ENCODE data around the gene FARP1.

The FARP1 gene

DNA sequence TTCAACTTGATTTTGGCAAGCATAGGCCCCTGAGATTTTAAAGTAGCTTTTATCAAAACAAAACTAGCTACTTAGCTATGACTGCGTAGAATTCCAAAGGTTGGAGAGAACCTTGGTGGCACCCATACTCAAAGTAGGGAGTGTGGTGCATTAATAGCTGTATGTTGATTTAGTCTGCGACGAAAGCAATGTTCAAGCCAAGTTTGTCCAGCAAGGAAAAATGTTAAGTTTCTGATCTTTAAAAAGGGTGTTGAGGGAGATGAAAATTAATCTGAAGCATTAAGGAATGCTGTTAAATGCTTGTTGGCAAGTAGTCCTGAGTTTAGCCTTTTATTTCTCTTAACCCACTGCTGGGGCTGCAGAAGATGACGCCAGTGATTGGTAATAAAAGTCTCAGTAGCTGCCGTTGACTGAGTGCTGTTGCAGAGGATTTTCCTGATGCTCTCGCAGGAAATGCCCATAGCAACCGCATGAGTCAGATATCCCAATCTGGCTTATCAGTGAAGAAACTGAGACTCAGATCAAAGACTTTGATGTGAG is 110.1 kb downstream of the FARP1 start:
- DNase-seq (ENCODE audit: low spot score): no peak
- in situ Hi-C loops (cut with MboI; ENCODE audit: low sequenced_read_pairs, unreplicated experiment): no loop called here
- no peak for TF ChIP-seq CTCF (IDR thresholded peaks at IDR 0.05; ENCODE audit: borderline replicate concordance, control extremely low read depth, extremely low read depth, insufficient read depth, missing control alignments)

DNA sequence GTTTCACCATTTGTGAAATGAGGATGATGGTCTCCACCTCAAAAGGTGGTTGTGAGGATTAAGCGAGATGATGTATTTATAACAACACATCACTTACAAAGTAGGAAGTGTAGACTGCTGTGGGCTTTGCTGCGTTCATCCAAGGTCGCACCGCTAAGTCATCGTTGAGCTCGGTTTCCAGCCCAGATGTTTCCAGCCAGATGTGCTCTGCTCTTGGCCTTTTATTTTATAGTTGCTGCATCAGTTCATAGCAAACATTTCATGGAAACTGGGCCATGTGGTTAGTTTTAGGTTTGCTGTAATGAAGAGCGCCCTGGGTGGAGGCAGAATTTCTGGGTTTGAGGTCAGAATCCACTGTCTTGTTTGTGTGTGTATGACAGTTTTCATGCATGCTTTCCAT is 110.6 kb downstream of the FARP1 start:
- in situ Hi-C loops (cut with MboI; ENCODE audit: low sequenced_read_pairs, unreplicated experiment): no loop called here
- TF ChIP-seq CTCF (IDR thresholded peaks at IDR 0.05; ENCODE audit: borderline replicate concordance, control extremely low read depth, extremely low read depth, insufficient read depth, missing control alignments): no peak
- DNase-seq (ENCODE audit: low spot score): no peak

DNA sequence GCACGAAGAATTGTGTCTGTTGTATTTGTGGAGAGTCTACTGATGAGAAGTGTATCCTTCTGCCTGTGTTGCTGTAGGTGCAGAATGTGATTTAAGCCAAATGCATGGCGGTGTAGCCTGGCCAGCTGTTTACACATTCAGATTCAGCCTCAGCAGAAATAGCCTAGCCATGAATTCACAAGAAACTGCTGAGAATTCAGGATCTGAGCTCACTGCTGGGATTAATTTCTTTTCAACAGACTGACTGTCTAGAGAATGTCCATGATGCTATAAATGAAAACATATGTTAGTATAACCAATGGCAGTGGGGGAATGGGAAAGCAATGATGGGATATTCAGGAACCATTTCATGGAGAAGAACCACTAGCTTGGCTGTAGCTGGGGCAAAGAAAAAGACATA is 111.6 kb downstream of the FARP1 start:
- in situ Hi-C loops (cut with MboI; ENCODE audit: low sequenced_read_pairs, unreplicated experiment): no loop called here

DNA sequence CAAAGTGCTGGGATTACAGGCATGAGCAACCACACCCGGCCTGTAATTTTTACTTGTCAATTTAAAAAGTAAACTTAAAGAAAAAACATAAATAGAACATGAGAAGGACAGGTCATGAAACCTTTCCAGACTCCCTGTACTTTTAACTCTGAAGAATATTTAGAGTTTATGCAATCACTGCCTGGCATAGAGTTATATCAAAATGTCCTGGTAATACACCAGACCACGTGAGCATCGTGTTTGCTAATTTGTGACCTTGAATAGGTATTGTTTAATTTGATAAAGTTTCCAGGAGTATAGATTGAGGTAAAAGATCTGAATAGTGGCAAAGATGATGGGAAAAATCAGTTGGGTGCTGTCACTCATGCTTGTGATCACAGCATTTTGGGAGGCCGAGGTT is 115.3 kb downstream of the FARP1 start:
- in situ Hi-C loops (cut with MboI; ENCODE audit: low sequenced_read_pairs, unreplicated experiment): no loop called here
- TF ChIP-seq CTCF (IDR thresholded peaks at IDR 0.05; ENCODE audit: borderline replicate concordance, control extremely low read depth, extremely low read depth, insufficient read depth, missing control alignments): no peak
- DNase-seq (ENCODE audit: low spot score): no peak

More for the DNA sequence above, 111.6 kb downstream of the FARP1 start:
- DNase-seq (ENCODE audit: low spot score): no peak
- no peak for TF ChIP-seq CTCF (IDR thresholded peaks at IDR 0.05; ENCODE audit: borderline replicate concordance, control extremely low read depth, extremely low read depth, insufficient read depth, missing control alignments)

GRCh38 chr13:98260357-98261164 is 117.7 kb downstream of the FARP1 start:
- no peak for TF ChIP-seq CTCF (IDR thresholded peaks at IDR 0.05; ENCODE audit: borderline replicate concordance, control extremely low read depth, extremely low read depth, insufficient read depth, missing control alignments)
- DNase-seq (ENCODE audit: low spot score): no peak
- in situ Hi-C loops (cut with MboI; ENCODE audit: low sequenced_read_pairs, unreplicated experiment): no loop called here

DNA sequence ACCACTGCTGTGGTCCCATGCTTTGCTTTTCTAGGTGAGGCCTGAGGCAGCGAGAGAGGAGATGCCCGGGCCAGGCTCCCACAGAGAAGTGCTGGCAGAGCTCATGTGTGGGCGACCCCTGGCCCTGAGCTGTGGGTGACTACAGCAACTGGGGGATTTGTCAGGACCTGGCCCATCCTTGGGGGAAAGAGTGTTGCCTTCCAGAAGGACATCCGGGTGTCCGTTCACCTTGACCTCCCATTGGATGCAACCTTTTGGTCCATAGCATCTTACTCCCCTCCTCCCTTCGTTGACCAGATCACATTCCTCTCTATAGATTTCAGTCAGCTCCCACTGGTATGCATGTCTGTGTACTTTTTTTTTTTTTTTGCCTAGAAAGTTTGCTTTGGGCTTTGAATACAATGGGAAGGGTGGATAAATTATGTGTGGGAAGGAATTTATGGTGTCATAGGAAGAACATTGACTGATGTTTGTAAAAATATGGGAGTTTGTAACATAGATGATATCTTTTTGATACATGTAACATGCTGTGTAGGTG is 118.3 kb downstream of the FARP1 start:
- in situ Hi-C loops (cut with MboI; ENCODE audit: low sequenced_read_pairs, unreplicated experiment): no loop called here
- TF ChIP-seq CTCF (IDR thresholded peaks at IDR 0.05; ENCODE audit: borderline replicate concordance, control extremely low read depth, extremely low read depth, insufficient read depth, missing control alignments): no peak
- DNase-seq (ENCODE audit: low spot score): no peak
